Dedifferentiated amniotic fluid mesenchymal stem cell (primary cell): ENCODE data around the gene FBXL5.

Source experiments
- DNase-seq: peaks from one replicate; pipeline ENCODE4 v3.0.0-alpha.2; 2016; ENCODE audit errors: extremely low spot score

The FBXL5 gene, protein sequence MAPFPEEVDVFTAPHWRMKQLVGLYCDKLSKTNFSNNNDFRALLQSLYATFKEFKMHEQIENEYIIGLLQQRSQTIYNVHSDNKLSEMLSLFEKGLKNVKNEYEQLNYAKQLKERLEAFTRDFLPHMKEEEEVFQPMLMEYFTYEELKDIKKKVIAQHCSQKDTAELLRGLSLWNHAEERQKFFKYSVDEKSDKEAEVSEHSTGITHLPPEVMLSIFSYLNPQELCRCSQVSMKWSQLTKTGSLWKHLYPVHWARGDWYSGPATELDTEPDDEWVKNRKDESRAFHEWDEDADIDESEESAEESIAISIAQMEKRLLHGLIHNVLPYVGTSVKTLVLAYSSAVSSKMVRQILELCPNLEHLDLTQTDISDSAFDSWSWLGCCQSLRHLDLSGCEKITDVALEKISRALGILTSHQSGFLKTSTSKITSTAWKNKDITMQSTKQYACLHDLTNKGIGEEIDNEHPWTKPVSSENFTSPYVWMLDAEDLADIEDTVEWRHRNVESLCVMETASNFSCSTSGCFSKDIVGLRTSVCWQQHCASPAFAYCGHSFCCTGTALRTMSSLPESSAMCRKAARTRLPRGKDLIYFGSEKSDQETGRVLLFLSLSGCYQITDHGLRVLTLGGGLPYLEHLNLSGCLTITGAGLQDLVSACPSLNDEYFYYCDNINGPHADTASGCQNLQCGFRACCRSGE

GRCh38 chr4:15655223-15656037 is at the start of gene FBXL5:
FBXL5 (minus strand) TSS chr4:15655357; CDS start chr4:15655287, 70 bp downstream.
- DNase-seq = peak; percentile 74

GRCh38 chr4:15704129-15704528 is 49.0 kb upstream of the FBXL5 start:
- DNase-seq = no peak

- DNase-seq = no peak
Measured at GRCh38 chr4:15703439-15703838, 48.3 kb upstream of the FBXL5 start.

- DNase-seq = no peak
Measured at GRCh38 chr4:15702941-15703403, 47.8 kb upstream of the FBXL5 start, which contains the start of gene BST1. BST1 (plus strand) TSS chr4:15703065; CDS start chr4:15703145, 80 bp downstream.

DNA sequence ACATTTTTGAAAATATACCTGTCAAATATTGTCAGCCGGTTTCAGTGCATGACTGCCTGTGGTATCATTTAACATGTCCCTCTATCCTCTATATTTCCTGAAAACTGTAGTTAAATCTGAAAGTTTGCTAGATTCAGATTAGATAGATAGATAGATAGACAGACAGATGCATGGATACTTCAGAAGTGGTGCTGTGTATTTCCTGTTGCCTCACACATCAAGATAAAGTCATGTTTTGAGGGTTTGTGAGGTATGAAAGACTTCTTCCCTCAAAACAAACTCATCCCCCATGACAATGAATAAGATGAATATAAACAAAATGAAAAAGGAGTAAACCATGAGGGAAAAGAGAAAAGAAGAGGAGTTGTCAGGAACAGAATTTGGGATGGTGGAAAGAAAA is 41.7 kb upstream of the FBXL5 start:
- no peak for DNase-seq

DNA sequence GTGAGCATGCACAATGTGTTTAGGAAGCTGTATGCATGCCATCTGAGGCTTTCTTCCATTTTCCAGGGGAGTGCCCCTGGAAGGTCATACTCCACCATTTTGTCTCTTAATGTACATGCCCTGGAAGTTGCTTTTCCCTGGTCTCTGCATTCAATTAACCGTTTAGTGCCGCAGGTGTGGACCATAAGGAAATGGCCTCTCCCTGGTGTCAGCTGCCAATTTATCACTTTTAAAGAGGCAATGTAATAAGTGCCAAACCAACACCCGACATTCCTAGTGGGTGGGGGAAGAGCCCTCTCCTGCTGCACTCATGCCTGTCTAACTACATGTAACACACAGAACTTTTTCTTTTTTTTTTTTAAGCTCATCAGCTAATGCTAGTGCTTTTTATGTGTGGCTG is 40.6 kb upstream of the FBXL5 start:
- DNase-seq = no peak

GRCh38 chr4:15695240-15695699 is 40.1 kb upstream of the FBXL5 start:
- no peak for DNase-seq

DNA sequence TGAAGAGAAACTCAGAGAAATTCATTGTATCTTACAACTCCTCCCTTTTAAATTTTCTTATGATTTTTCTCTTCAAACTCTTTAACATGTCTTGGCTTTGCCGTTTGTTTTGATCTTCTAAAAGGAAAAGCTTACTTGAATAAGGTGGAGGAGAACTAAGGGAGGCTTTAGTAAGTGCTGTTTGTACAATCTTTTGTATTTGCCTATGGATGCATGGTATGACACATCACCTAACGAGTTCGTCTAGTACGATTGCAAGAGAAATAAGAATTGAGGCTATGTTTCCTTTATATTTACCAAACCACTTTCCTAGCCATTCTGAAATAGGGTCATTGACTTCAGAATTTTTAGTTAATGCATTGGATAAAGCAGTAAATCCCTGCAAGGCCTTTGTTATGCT is 39.3 kb upstream of the FBXL5 start:
- DNase-seq = no peak

- DNase-seq = no peak
Measured at GRCh38 chr4:15692602-15693001, 37.4 kb upstream of the FBXL5 start.

DNA sequence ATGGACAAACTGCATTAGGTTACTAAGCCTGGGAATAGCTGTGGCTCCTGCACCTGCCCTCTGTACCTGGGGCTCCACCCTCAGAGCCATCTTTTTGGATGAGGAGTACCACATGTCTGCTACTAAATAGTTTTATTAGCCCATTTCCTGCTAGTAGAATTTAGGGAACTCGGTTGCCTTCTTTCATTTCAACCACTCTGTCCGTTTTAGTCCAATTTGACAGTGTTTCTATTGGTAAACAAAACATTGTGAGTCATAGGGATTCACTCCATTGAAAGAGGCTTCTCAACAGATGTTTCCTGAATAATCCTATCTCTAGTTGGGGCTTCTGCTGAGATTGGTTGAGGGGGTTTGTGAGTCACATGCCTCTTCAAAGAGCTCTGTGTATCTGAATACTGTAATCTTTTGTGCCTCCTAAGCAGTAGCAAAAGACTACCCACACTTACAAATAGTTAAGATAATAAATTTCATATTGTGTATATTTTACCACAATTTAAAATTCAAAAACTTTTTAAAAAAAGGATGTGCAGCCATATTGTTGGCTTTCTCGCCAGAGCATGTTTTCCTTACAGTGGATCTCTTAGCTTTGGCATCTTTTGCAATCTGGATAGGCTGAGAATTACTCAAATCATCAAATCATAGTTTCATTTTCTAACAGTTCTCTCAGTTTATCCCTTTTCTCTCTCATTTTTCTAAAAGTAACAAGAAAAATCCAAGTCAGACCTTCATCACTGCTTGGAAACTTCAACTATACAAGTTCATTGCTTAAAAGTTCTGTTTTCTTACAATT is 36.4 kb upstream of the FBXL5 start:
- peak; percentile 46 for DNase-seq

- DNase-seq = peak; percentile 89
Measured at GRCh38 chr4:15690020-15690809, 35.1 kb upstream of the FBXL5 start.

GRCh38 chr4:15689540-15689939 is 34.4 kb upstream of the FBXL5 start:
- no peak for DNase-seq

GRCh38 chr4:15688051-15688450 is 32.9 kb upstream of the FBXL5 start:
- no peak for DNase-seq

GRCh38 chr4:15684498-15684897 is 29.3 kb upstream of the FBXL5 start:
- no peak for DNase-seq

DNA sequence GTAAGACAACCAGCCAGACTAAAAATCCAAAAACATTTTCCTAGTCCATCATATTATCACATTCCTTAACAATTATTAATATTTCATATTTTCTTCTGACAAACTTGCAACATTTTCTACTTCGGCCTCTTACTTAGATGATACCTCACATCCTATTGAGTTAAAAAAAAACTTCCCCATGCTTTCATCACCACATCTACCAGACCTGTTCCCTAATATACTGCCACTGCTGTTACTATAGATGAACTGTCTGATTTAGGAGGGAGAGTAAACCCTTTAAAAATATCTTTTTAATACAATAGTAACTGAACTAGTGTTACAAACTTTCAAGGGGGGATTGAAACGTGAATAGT is 28.0 kb upstream of the FBXL5 start:
- no peak for DNase-seq

GRCh38 chr4:15682242-15683142 is 27.3 kb upstream of the FBXL5 start:
- DNase-seq = no peak

DNA sequence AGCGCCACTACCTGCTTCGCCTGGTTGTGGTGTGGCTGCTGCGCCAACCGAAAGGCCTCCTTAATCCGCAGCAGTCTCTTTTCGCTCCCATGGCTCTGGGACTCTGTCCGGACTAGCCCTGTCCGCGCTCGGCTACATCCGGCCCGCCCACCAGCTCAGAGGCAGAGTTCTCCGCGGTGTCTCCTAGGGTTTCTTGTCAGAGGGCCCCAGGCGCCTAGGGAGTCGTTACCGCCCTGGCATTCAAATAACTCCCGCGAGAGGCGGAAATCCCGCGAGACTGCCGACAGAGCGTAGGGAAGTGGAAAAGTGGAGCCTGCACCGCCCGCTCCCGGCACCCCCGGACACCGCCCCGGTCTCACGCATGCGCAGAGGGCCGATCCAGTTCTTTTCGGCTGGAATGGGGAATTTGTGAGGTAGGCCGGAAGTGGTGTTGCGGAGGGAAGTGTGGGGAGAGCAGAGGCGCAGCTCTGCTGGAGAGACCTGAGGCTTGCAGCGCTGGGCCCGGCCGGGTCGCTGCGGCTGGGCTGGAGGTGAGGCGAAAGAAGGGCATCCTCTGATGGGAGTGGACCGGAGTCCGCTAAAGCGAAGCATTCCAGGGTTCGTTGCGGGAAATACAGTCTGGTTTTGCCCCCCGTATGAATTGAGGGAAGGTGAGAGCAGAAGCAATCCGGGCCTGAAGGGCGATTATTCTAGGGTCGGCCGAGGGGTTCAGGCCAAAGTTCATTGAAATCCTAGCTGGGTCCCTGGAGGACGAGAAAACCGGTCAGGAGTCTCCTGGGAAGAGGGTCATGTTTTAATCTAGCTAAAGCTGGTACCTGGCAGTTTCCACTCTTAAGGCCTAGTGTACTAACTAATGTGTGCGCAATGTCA is 26.4 kb upstream of the FBXL5 start, which contains the start of gene FAM200B:
Gene FAM200B, plus strand, starts transcription at position 456 of the 870 bp plus-strand sequence. CDS start 5,151 bp downstream, outside the sequence.
- DNase-seq = peak; percentile 98

- no peak for DNase-seq
Measured at GRCh38 chr4:15681067-15681371, 25.9 kb upstream of the FBXL5 start.
